Fibroblast of mammary gland (primary cell): Measurements from ENCODE around the gene RFX8.

Experiments
- DNase-seq: peaks from one replicate; pipeline ENCODE4 v3.0.0-alpha.2; 2010; ENCODE audit warnings: low read depth
- H3K4me3 ChIP-seq: 2 replicates; pipeline ENCODE4 v1.5.1; 2011; ENCODE audit warnings: low read depth, mild to moderate bottlenecking, low read length, moderate library complexity; ENCODE audit not compliant: control insufficient read depth
- TF ChIP-seq, protein P1 (sequence below): conservative IDR thresholded peaks from 2 replicates; pipeline ENCODE4 v1.5.1; 2011; ENCODE audit warnings: low read depth, low read length, inconsistent platforms; ENCODE audit not compliant: control insufficient read depth, insufficient read depth

Gene RFX8

GRCh38 chr2:101405351-101405899 lies 69.5 kb downstream of the RFX8 start:
- DNase-seq: no peak
- H3K4me3 ChIP-seq: no peak overlapping the region
- TF ChIP-seq, protein P1, sequence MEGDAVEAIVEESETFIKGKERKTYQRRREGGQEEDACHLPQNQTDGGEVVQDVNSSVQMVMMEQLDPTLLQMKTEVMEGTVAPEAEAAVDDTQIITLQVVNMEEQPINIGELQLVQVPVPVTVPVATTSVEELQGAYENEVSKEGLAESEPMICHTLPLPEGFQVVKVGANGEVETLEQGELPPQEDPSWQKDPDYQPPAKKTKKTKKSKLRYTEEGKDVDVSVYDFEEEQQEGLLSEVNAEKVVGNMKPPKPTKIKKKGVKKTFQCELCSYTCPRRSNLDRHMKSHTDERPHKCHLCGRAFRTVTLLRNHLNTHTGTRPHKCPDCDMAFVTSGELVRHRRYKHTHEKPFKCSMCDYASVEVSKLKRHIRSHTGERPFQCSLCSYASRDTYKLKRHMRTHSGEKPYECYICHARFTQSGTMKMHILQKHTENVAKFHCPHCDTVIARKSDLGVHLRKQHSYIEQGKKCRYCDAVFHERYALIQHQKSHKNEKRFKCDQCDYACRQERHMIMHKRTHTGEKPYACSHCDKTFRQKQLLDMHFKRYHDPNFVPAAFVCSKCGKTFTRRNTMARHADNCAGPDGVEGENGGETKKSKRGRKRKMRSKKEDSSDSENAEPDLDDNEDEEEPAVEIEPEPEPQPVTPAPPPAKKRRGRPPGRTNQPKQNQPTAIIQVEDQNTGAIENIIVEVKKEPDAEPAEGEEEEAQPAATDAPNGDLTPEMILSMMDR: no peak

DNA sequence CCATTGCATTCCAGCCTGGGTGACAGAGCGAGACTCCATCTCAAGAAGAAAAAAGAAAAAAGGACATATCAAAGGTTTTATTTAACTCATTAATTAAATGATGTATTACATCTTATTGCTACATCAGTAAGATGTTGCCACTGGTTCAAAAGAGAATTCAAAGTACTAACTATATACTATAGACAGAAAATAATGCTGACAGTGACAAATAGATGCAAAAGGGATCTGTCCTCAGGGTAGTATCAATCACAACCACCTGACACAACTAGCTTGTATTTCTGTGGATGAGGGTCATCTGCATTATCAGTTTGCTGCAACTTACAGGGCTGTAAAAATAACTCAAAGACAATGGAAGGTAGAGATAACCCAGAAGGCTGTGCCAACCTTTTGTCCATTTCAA lies 71.2 kb downstream of the RFX8 start:
- DNase-seq: no peak
- no peak overlapping the region for H3K4me3 ChIP-seq
- TF ChIP-seq, protein P1: no peak

DNA sequence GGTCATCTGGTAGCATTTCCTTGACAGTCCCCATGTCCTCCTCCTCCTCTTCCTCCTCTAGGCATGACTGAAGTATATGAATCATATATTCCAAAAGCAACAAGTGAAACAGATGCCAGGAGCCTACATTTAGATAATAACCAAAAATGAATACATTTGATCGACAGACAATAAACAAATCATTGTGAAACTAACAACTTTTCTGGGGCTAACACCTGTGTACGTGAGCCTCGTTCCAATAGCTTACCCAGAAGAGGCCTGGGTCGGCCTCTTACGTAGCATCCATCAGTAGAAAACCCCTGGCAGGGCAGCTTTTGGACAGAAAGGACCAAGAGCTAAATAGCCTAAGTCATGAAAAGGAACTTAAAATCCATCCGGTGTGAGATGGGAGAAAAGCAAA lies 72.3 kb downstream of the RFX8 start:
- TF ChIP-seq, protein P1: no peak
- DNase-seq: no peak
- H3K4me3 ChIP-seq: no peak overlapping the region

GRCh38 chr2:101401906-101402305 lies 73.0 kb downstream of the RFX8 start:
- no peak overlapping the region for H3K4me3 ChIP-seq
- TF ChIP-seq, protein P1: no peak

GRCh38 chr2:101401326-101401665 lies 73.6 kb downstream of the RFX8 start:
- H3K4me3 ChIP-seq: no peak overlapping the region
- TF ChIP-seq, protein P1: no peak

More at GRCh38 chr2:101401906-101402305, 73.0 kb downstream of the RFX8 start:
- DNase-seq: no peak

GRCh38 chr2:101400506-101401325 lies 74.2 kb downstream of the RFX8 start:
- H3K4me3 ChIP-seq: no peak overlapping the region

More at GRCh38 chr2:101401326-101401665, 73.6 kb downstream of the RFX8 start:
- DNase-seq: no peak

More at GRCh38 chr2:101400506-101401325, 74.2 kb downstream of the RFX8 start:
- TF ChIP-seq, protein P1: no peak
- no peak for DNase-seq
